Medulla oblongata (tissue), 1 donor: ENCODE measurements around the gene DCPS.
"Not testable (repeated sequence)": the region's sequence is repeated elsewhere in the genome, so short reads cannot be mapped to it uniquely, and the experiment has no call there.

Experiments
- DNase-seq: peaks from one replicate; pipeline ENCODE4 v3.0.0-alpha.2; 2015; ENCODE audit errors: extremely low spot score

DCPS gene

GRCh38 chr11:126360049-126360446 is 56.2 kb downstream of the DCPS start:
- DNase-seq = no peak

GRCh38 chr11:126361400-126361799 is 57.5 kb downstream of the DCPS start:
- no peak for DNase-seq

GRCh38 chr11:126362879-126363655 is 59.2 kb downstream of the DCPS start:
- no peak for DNase-seq

- peak; percentile 83 for DNase-seq
Measured at GRCh38 chr11:126363706-126364248, 59.9 kb downstream of the DCPS start.

GRCh38 chr11:126364735-126365134 is 60.9 kb downstream of the DCPS start:
- not testable (repeated sequence) for DNase-seq

- DNase-seq = not testable (repeated sequence)
Measured at GRCh38 chr11:126365508-126365907, 61.6 kb downstream of the DCPS start.

GRCh38 chr11:126366064-126366822 is 62.4 kb downstream of the DCPS start:
- DNase-seq = no peak

GRCh38 chr11:126366823-126367654 is 63.2 kb downstream of the DCPS start:
- not testable (repeated sequence) for DNase-seq

- DNase-seq = not testable (repeated sequence)
Measured at GRCh38 chr11:126367806-126368205, 63.9 kb downstream of the DCPS start.

GRCh38 chr11:126368336-126369119 is 64.7 kb downstream of the DCPS start:
- not testable (repeated sequence) for DNase-seq

- no peak for DNase-seq
Measured at GRCh38 chr11:126370016-126370415, 66.2 kb downstream of the DCPS start.

- no peak for DNase-seq
Measured at GRCh38 chr11:126371595-126371994, 67.7 kb downstream of the DCPS start.

- not testable (repeated sequence) for DNase-seq
Measured at GRCh38 chr11:126373389-126374066, 69.7 kb downstream of the DCPS start.

GRCh38 chr11:126374562-126375300 is 70.9 kb downstream of the DCPS start:
- not testable (repeated sequence) for DNase-seq

- no peak for DNase-seq
Measured at GRCh38 chr11:126375726-126376125, 71.9 kb downstream of the DCPS start.

- no peak for DNase-seq
Measured at GRCh38 chr11:126378763-126379162, 74.9 kb downstream of the DCPS start.

- DNase-seq = no peak
Measured at GRCh38 chr11:126380909-126381308, 77.0 kb downstream of the DCPS start.

- DNase-seq = not testable (repeated sequence)
Measured at GRCh38 chr11:126381960-126382359, 78.1 kb downstream of the DCPS start.

- not testable (repeated sequence) for DNase-seq
Measured at GRCh38 chr11:126382641-126383040, 78.8 kb downstream of the DCPS start.
